HEK293 (cell line): ENCODE results near the gene SSTR5.

Experiments
- CTCF ChIA-PET: fragments of 350-600 bp; formaldehyde crosslinking; extraction: SDS; loops from one replicate; lab custom pipeline; 2021; ENCODE audit warnings: antibody characterized with exemption; lab: Yijun Ruan, JAX
- POLR2A ChIA-PET: fragments of 300-600 bp; formaldehyde crosslinking; extraction: SDS; loops from one replicate; lab custom pipeline; 2020; ENCODE audit warnings: antibody characterized with exemption, inconsistent platforms; lab: Yijun Ruan, JAX
- H3K27ac ChIP-seq: fragments of 200-500 bp; sonication (Bioruptor generic); 2 replicates; pipeline ENCODE4 v1.5.1; 2014; ENCODE audit warnings: low read depth, low read length, control low read depth, inconsistent platforms; ENCODE audit errors: extremely low read depth
- H3K36me3 ChIP-seq, 2 experiments: fragments of 200-500 bp in 1 of 2; sonication (Bioruptor generic) in 1 of 2; 1 replicate in 1 of 2; 2 replicates in 1 of 2; pipeline ENCODE4 v1.5.1; 2014 to 2017; ENCODE audit warnings: inconsistent platforms in 2 of 2, low read length in 2 of 2; ENCODE audit not compliant: control insufficient read depth in 2 of 2, insufficient read depth in 1 of 2
- H3K4me1 ChIP-seq: fragments of 200-500 bp; sonication (Bioruptor generic); 2 replicates; pipeline ENCODE4 v1.5.1; 2014; ENCODE audit warnings: mild to moderate bottlenecking, low read length, inconsistent platforms; ENCODE audit not compliant: control insufficient read depth, insufficient read depth
- H3K4me3 ChIP-seq: 2 replicates; pipeline ENCODE4 v1.5.1; 2011; ENCODE audit warnings: low read depth, mild to moderate bottlenecking, control low read depth, low read length, moderate library complexity
- H3K9me3 ChIP-seq: fragments of 200-500 bp; sonication (Bioruptor generic); 2 replicates; pipeline ENCODE4 v1.5.1; 2014; ENCODE audit warnings: low read depth, low read length, inconsistent platforms; ENCODE audit not compliant: control insufficient read depth, insufficient read depth
- ELK4 ChIP-seq: IDR thresholded peaks from 2 replicates; pipeline ENCODE4 v1.6.1; 2011; ENCODE audit warnings: mild to moderate bottlenecking, low read depth, low read length, borderline replicate concordance
- KLF1 ChIP-seq: fragments of 450-650 bp; formaldehyde crosslinking; IDR thresholded peaks from 2 replicates; pipeline ENCODE4 v1.5.1; 2016; ENCODE audit warnings: missing biosample characterization, missing genetic modification characterization
- SALL2 ChIP-seq: fragments of 450-650 bp; formaldehyde crosslinking; IDR thresholded peaks from 2 replicates; pipeline ENCODE4 v1.5.0; 2017; ENCODE audit warnings: missing biosample characterization, mild to moderate bottlenecking, missing genetic modification characterization, borderline replicate concordance
- YY1 ChIP-seq: fragments of 450-650 bp; formaldehyde crosslinking; IDR thresholded peaks from 2 replicates; pipeline ENCODE4 v1.5.1; 2018; ENCODE audit warnings: missing biosample characterization, missing genetic modification characterization
- ZBTB10 ChIP-seq: fragments of 450-650 bp; formaldehyde crosslinking; IDR thresholded peaks from 2 replicates; pipeline ENCODE4 v1.5.1; 2016; ENCODE audit warnings: missing biosample characterization, missing genetic modification characterization
- ZBTB17 ChIP-seq: fragments of 450-650 bp; formaldehyde crosslinking; IDR thresholded peaks from 2 replicates; pipeline ENCODE4 v1.5.1; 2016; ENCODE audit warnings: missing biosample characterization, missing genetic modification characterization
- ZBTB8A ChIP-seq: fragments of 450-650 bp; formaldehyde crosslinking; IDR thresholded peaks from 2 replicates; pipeline ENCODE4 v1.5.1; 2016; ENCODE audit warnings: missing biosample characterization, missing genetic modification characterization
- ZEB2 ChIP-seq: fragments of 450-650 bp; formaldehyde crosslinking; IDR thresholded peaks from 2 replicates; pipeline ENCODE4 v1.5.1; 2016; ENCODE audit warnings: missing biosample characterization, missing genetic modification characterization
- ZFP69B ChIP-seq: fragments of 450-650 bp; formaldehyde crosslinking; IDR thresholded peaks from 2 replicates; pipeline ENCODE4 v1.5.1; 2016; ENCODE audit warnings: missing biosample characterization, missing genetic modification characterization
- ZNF10 ChIP-seq: fragments of 450-650 bp; formaldehyde crosslinking; IDR thresholded peaks from 2 replicates; pipeline ENCODE4 v1.5.1; 2017; ENCODE audit warnings: missing biosample characterization, missing genetic modification characterization
- ZNF133 ChIP-seq: fragments of 450-650 bp; formaldehyde crosslinking; IDR thresholded peaks from 2 replicates; pipeline ENCODE4 v1.5.1; 2016; ENCODE audit warnings: missing biosample characterization, missing genetic modification characterization
- ZNF239 ChIP-seq: fragments of 450-650 bp; formaldehyde crosslinking; IDR thresholded peaks from 2 replicates; pipeline ENCODE4 v1.5.1; 2016; ENCODE audit warnings: missing biosample characterization, missing genetic modification characterization
- ZNF302 ChIP-seq: fragments of 450-650 bp; formaldehyde crosslinking; IDR thresholded peaks from 2 replicates; pipeline ENCODE4 v1.5.1; 2016; ENCODE audit warnings: missing biosample characterization, missing genetic modification characterization, low read depth
- ZNF404 ChIP-seq: fragments of 450-650 bp; formaldehyde crosslinking; IDR thresholded peaks from 2 replicates; pipeline ENCODE4 v1.5.1; 2017; ENCODE audit warnings: missing biosample characterization, missing genetic modification characterization
- ZNF449 ChIP-seq: fragments of 450-650 bp; formaldehyde crosslinking; IDR thresholded peaks from 2 replicates; pipeline ENCODE4 v1.5.1; 2017; ENCODE audit warnings: missing biosample characterization, mild to moderate bottlenecking, missing genetic modification characterization, moderate library complexity
- ZNF48 ChIP-seq: fragments of 450-650 bp; formaldehyde crosslinking; IDR thresholded peaks from 2 replicates; pipeline ENCODE4 v1.5.1; 2016; ENCODE audit warnings: missing biosample characterization, missing genetic modification characterization
- ZNF488 ChIP-seq: fragments of 450-650 bp; formaldehyde crosslinking; IDR thresholded peaks from 2 replicates; pipeline ENCODE4 v1.5.1; 2016; ENCODE audit warnings: missing biosample characterization, missing genetic modification characterization
- ZNF510 ChIP-seq: fragments of 450-650 bp; formaldehyde crosslinking; IDR thresholded peaks from 2 replicates; pipeline ENCODE4 v1.5.1; 2018; ENCODE audit warnings: mild to moderate bottlenecking, missing genetic modification characterization, missing biosample characterization; ENCODE audit not compliant: insufficient replicate concordance
- ZNF580 ChIP-seq: fragments of 450-650 bp; formaldehyde crosslinking; IDR thresholded peaks from 2 replicates; pipeline ENCODE4 v1.5.1; 2016; ENCODE audit warnings: missing biosample characterization, missing genetic modification characterization
- ZNF658 ChIP-seq: fragments of 450-650 bp; formaldehyde crosslinking; IDR thresholded peaks from 2 replicates; pipeline ENCODE4; 2016; ENCODE audit warnings: missing biosample characterization, missing genetic modification characterization
- ZNF677 ChIP-seq: fragments of 450-650 bp; IDR thresholded peaks from 2 replicates; pipeline ENCODE4 v1.5.0; 2018; ENCODE audit warnings: missing biosample characterization, mild to moderate bottlenecking, missing genetic modification characterization, moderate library complexity
- ZNF701 ChIP-seq: fragments of 450-650 bp; formaldehyde crosslinking; IDR thresholded peaks from 2 replicates; pipeline ENCODE4 v1.5.1; 2016; ENCODE audit warnings: missing biosample characterization, missing genetic modification characterization
- ZNF785 ChIP-seq: fragments of 450-650 bp; formaldehyde crosslinking; IDR thresholded peaks from 2 replicates; pipeline ENCODE4 v1.5.1; 2016; ENCODE audit warnings: missing biosample characterization, missing genetic modification characterization
- ZNF792 ChIP-seq: fragments of 450-650 bp; formaldehyde crosslinking; IDR thresholded peaks from 2 replicates; pipeline ENCODE4 v1.5.1; 2016; ENCODE audit warnings: missing biosample characterization, missing genetic modification characterization
- ZXDB ChIP-seq: fragments of 450-650 bp; formaldehyde crosslinking; IDR thresholded peaks from 2 replicates; pipeline ENCODE4 v1.5.1; 2016; ENCODE audit warnings: missing biosample characterization, missing genetic modification characterization

SSTR5 gene

GRCh38 chr16:1051446-1051845 lies 21.1 kb upstream of the SSTR5 start:
- CTCF ChIA-PET, result no interaction called here
- TF ChIP-seq SALL2 (tag by site-specific recombination) (no peak), ZNF792 (tag by site-specific recombination) (no peak), ZBTB17 (tag by site-specific recombination) (peak; percentile 67)
- TF ChIP-seq, all 188 proteins: peak for 1
- H3K36me3 ChIP-seq, result no peaks in the 10 kb centered on the region
- no peaks in the 10 kb centered on the region for H3K4me1 ChIP-seq
- H3K4me3 ChIP-seq, result no peak overlapping the region
- no peaks in the 10 kb centered on the region for H3K9me3 ChIP-seq
- POLR2A ChIA-PET, result no interaction called here
- H3K27ac ChIP-seq, result no peak overlapping the region

- H3K4me3 ChIP-seq, result no peak overlapping the region
- no peaks in the 10 kb centered on the region for H3K9me3 ChIP-seq
- peaks cover 2% of the 10 kb centered on the region; the same call in 1 of the 2 replicates for H3K4me1 ChIP-seq
- ChIA-PET CTCF (interaction anchor here (0.7 to 1.2 kb wide), 2 partner anchors 14 to 238 kb away, joined by 3 read pairs; no protein-coding TSS in a partner anchor), POLR2A (interaction anchor here (0.6 kb wide), 1 partner anchor 252 kb away, joined by 3 read pairs; no protein-coding TSS in a partner anchor)
- no peak overlapping the region for H3K27ac ChIP-seq
- no peaks in the 10 kb centered on the region for H3K36me3 ChIP-seq
- TF ChIP-seq ZEB2 (tag by site-specific recombination) (no peak), ZXDB (no peak), ZNF48 (no peak), ZNF658 (tag by site-specific recombination) (no peak), ZFP69B (tag by site-specific recombination) (no peak), ZNF449 (tag by site-specific recombination) (no peak), ZNF133 (tag by site-specific recombination) (no peak), KLF1 (tag by site-specific recombination) (no peak)
Observed at GRCh38 chr16:1052721-1053120, 19.8 kb upstream of the SSTR5 start.

GRCh38 chr16:1053121-1053521 lies 19.4 kb upstream of the SSTR5 start:
- TF ChIP-seq ZNF404 (no peak), ZNF488 (tag by site-specific recombination) (no peak), ZNF10 (tag by site-specific recombination) (no peak), ZXDB (no peak), ZNF677 (tag by site-specific recombination) (no peak), ZBTB10 (no peak), ZNF580 (tag by site-specific recombination) (no peak), ELK4 (no peak), ZNF48 (no peak), ZNF239 (tag by site-specific recombination) (no peak), ZNF510 (tag by site-specific recombination) (no peak), ZNF302 (tag by site-specific recombination) (no peak), ZNF701 (tag by site-specific recombination) (no peak), YY1 (tag by site-specific recombination) (no peak), ZBTB8A (no peak), ZNF785 (tag by site-specific recombination) (no peak)
- no peak overlapping the region for H3K27ac ChIP-seq
- no peaks in the 10 kb centered on the region for H3K36me3 ChIP-seq
- H3K4me3 ChIP-seq, result no peak overlapping the region
- no peaks in the 10 kb centered on the region for H3K9me3 ChIP-seq
- CTCF ChIA-PET, result interaction anchor here (0.7 to 1.2 kb wide), 2 partner anchors 14 to 238 kb away, joined by 3 read pairs; no protein-coding TSS in a partner anchor
- POLR2A ChIA-PET, result no interaction called here
- H3K4me1 ChIP-seq, result peaks cover 2% of the 10 kb centered on the region; the same call in 1 of the 2 replicates
